Naive thymus-derived CD4-positive, alpha-beta T cell (primary cell): ENCODE measurements around the gene EMID1. TPM values are rescaled to one million over a fixed set of nuclear protein-coding genes. Genes with fewer than 3 reads are reported as not detected.

Experiments used
- ATAC-seq: fragments of 150-1000 bp; cut with Tn5 transposase; 2 replicates; pipeline ENCODE4 v1.10.0; 2021; ENCODE audit warnings: mild to moderate bottlenecking, moderate library complexity
- CTCF ChIA-PET: fragments of 350-600 bp; sonication (Branson Sonifier 250); formaldehyde crosslinking; loops from one replicate; lab custom pipeline; 2021; ENCODE audit warnings: antibody characterized with exemption; lab: Charles Lee
- POLR2A ChIA-PET: fragments of 350-600 bp; sonication (Branson Sonifier 250); formaldehyde crosslinking; loops from one replicate; lab custom pipeline; 2021; ENCODE audit warnings: antibody characterized with exemption, inconsistent platforms; lab: Charles Lee
- DNase-seq, 9 donors: peaks; one replicate each; pipeline versions ENCODE4 v3.0.0 to v3.0.0-alpha.2; 2020 to 2022; ENCODE audit warnings: mixed read lengths in 1 of 9
- H3K27ac ChIP-seq: one replicate; pipeline ENCODE4 v1.7.0; 2013; ENCODE audit warnings: mild to moderate bottlenecking, low read depth, low read length, moderate library complexity
- H3K27me3 ChIP-seq, 2 donors: one replicate each; pipeline ENCODE4 v1.7.0; 2013; ENCODE audit warnings: low read length in 2 of 2, mild to moderate bottlenecking in 2 of 2, moderate library complexity in 2 of 2; ENCODE audit not compliant: control insufficient read depth in 2 of 2, insufficient read depth in 2 of 2
- H3K36me3 ChIP-seq, 3 experiments: 1 replicate in 2 of 3; 2 replicates in 1 of 3; pipeline ENCODE4 v1.7.0; 2013; ENCODE audit warnings: low read length in 3 of 3, mild to moderate bottlenecking in 3 of 3, moderate library complexity in 1 of 3; ENCODE audit not compliant: insufficient read depth in 3 of 3, control insufficient read depth in 2 of 3
- H3K4me1 ChIP-seq, 2 donors: one replicate each; pipeline ENCODE4 v1.7.0; 2013; ENCODE audit warnings: low read length in 2 of 2, mild to moderate bottlenecking in 2 of 2, moderate library complexity in 1 of 2; ENCODE audit not compliant: control insufficient read depth in 2 of 2, insufficient read depth in 2 of 2
- H3K4me3 ChIP-seq: 2 replicates; pipeline ENCODE4 v1.7.0; 2013; ENCODE audit warnings: mild to moderate bottlenecking, low read length
- H3K9me3 ChIP-seq, 3 experiments: 1 replicate in 2 of 3; 2 replicates in 1 of 3; pipeline ENCODE4 v1.7.0; 2013; ENCODE audit warnings: low read length in 3 of 3; ENCODE audit not compliant: control insufficient read depth in 2 of 3
- H3K27ac Mint-ChIP-seq, 9 donors: one replicate each; pipeline ENCODE4 v1.8.0; 2020 to 2022; ENCODE audit warnings: mixed read lengths in 9 of 9, mild to moderate bottlenecking in 8 of 9, moderate library complexity in 5 of 9, inconsistent platforms in 2 of 9
- H3K27me3 Mint-ChIP-seq, 5 donors: one replicate each; pipeline ENCODE4 v1.8.0; 2021 to 2022; ENCODE audit warnings: mixed read lengths in 5 of 5, mild to moderate bottlenecking in 1 of 5
- H3K36me3 Mint-ChIP-seq, 5 donors: one replicate each; pipeline ENCODE4 v1.8.0; 2020 to 2022; ENCODE audit warnings: mixed read lengths in 5 of 5, mild to moderate bottlenecking in 3 of 5, inconsistent platforms in 1 of 5
- H3K4me1 Mint-ChIP-seq, 7 donors: one replicate each; pipeline ENCODE4 v1.8.0; 2020 to 2022; ENCODE audit warnings: mixed read lengths in 7 of 7, mild to moderate bottlenecking in 3 of 7, inconsistent platforms in 1 of 7
- H3K4me3 Mint-ChIP-seq, 10 donors: one replicate each; pipeline ENCODE4 v1.8.0; 2020 to 2022; ENCODE audit warnings: mild to moderate bottlenecking in 10 of 10, mixed read lengths in 10 of 10, moderate library complexity in 6 of 10, inconsistent platforms in 2 of 10
- H3K9me3 Mint-ChIP-seq, 11 donors: one replicate each; pipeline ENCODE4 v1.8.0; 2020 to 2022; ENCODE audit warnings: mixed read lengths in 11 of 11, mild to moderate bottlenecking in 4 of 11, inconsistent platforms in 1 of 11, moderate library complexity in 1 of 11
- intact Hi-C, 2 donors: fragments of 100-400 bp; cut with micrococcal nuclease; formaldehyde crosslinking; loops; one replicate each; pipeline ENCODE4 v1.15.1; 2023
- polyA plus RNA-seq, 2 donors: library from polyadenylated mRNA; unstranded; fragments of 300-500 nt; fragmentation: Illumina TruSeq; gene quantifications; one replicate each; pipeline ENCODE4 v1.2.3, GENCODE V29; 2021
- total RNA-seq, 6 experiments: library from RNA in 5 of 6; stranded (reverse) in 5 of 6; gene quantifications; 1 replicate in 5 of 6; 2 replicates in 1 of 6; pipeline ENCODE4 v1.2.3 and lab custom pipeline; 2021 to 2026

Gene EMID1
- total and polyA plus RNA-seq, 7 experiments from 2014 or later, result 1.2 to 2.0 TPM; not detected in 5

DNA sequence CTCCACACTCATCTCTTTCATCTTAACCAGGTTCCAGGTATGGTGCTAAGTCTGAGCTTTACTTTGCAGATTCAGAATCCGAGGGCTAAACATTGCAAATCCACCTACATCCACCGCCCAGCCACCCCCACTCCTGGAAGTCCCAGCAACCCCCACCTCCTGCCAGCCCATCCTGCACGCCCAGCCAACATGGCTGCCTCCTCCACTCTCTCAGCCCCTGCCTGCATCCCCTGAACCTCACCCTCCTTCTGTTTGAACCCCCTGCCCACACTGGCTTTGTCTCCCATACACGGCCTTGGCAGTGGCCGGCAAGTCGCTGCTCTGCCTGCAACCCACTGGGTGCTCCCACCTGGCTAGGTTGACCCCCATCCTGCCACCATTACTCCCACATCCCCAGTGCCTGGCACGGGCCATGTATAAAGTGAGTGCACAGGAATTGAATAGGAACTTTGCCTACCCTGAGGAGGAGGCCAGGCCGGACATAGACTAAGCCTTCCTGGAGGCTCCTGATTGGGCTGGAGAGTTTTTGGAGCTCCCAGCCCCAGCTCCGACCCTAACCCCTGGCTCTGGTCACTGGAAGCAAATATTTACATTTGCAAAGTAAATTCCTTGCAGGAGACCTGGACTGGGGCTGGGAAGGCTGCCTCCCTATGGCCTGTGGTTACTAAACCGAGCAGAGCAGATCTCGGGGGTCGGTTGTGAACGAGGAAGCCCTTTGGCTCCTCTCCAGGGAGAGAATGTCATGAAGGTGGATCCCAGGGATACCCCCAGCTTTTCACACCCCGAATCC is 14.4 kb downstream of the EMID1 start:
- no peak for DNase-seq
- ATAC-seq, result no peak
- Mint-ChIP-seq H3K36me3 (no peaks in the 10 kb centered on the region), H3K27ac (no peak overlapping the region), H3K27me3 (no peaks in the 10 kb centered on the region), H3K9me3 (no peaks in the 10 kb centered on the region), H3K4me1 (no peaks in the 10 kb centered on the region), H3K4me3 (no peak overlapping the region)
- Histone ChIP-seq H3K4me3 (no peak overlapping the region), H3K36me3 (no peaks in the 10 kb centered on the region), H3K9me3 (no peaks in the 10 kb centered on the region), H3K27me3 (no peaks in the 10 kb centered on the region), H3K4me1 (no peaks in the 10 kb centered on the region), H3K27ac (no peak overlapping the region)
- intact Hi-C loops, result no loop called here
- POLR2A ChIA-PET, result no interaction called here
- CTCF ChIA-PET, result no interaction called here

DNA sequence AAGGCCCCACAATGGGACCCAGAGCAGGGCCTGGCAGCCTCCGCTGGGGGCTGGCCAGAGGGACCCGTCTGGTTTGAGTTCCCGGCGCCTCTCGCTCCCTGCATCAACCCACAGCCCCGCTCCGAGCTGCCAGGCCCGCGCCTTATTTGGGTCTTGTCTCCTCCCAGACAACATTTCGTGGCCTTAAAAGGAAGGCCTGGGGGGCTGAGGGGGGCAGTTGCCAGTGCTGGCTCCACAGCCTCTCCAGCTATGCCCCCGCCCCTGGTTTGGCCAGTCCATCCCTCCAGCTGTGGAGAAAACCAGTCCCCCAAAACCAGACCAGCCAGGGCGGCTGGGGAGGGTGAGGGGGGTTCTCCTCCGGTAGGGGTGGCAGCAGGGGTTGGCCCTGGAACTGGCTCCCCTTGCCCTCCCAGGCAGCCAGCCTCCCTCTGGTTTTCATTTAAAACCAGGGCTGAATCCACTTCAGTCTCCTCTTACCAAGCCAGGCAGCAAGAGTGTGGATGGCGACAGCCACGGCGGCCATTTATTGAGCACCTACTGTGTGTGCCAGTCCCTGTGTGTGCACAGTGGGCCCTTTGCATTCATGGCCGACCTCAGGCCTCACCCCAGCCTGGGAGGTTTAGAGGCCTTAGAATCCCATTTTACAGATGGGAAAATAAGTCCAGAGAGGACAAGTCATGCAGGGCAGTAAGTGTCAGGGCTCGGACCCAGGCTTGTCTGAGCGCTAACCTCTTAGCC is 18.6 kb downstream of the EMID1 start:
- Histone ChIP-seq H3K36me3 (no peaks in the 10 kb centered on the region), H3K4me3 (no peak overlapping the region), H3K27ac (no peak overlapping the region), H3K4me1 (no peaks in the 10 kb centered on the region), H3K9me3 (no peaks in the 10 kb centered on the region), H3K27me3 (no peaks in the 10 kb centered on the region)
- POLR2A ChIA-PET, result no interaction called here
- ATAC-seq, result no peak
- CTCF ChIA-PET, result no interaction called here
- H3K36me3 Mint-ChIP-seq, result no peaks in the 10 kb centered on the region
- no peaks in the 10 kb centered on the region for H3K4me1 Mint-ChIP-seq
- no peak for DNase-seq
- no peak overlapping the region for H3K4me3 Mint-ChIP-seq
- no peak overlapping the region for H3K27ac Mint-ChIP-seq
- peaks cover 0 to 2% (median 0%) of the 10 kb centered on the region in 5 donors for H3K27me3 Mint-ChIP-seq
- H3K9me3 Mint-ChIP-seq, result no peaks in the 10 kb centered on the region
- intact Hi-C loops, result no loop called here

GRCh38 chr22:29224859-29225410 is 19.2 kb downstream of the EMID1 start:
- Mint-ChIP-seq H3K27ac (no peak overlapping the region), H3K9me3 (no peaks in the 10 kb centered on the region), H3K36me3 (no peaks in the 10 kb centered on the region), H3K27me3 (peaks cover 0 to 2% (median 0%) of the 10 kb centered on the region in 5 donors), H3K4me1 (no peaks in the 10 kb centered on the region), H3K4me3 (no peak overlapping the region)
- H3K9me3 ChIP-seq, result no peaks in the 10 kb centered on the region
- no peak for DNase-seq
- ATAC-seq, result no peak
- POLR2A ChIA-PET, result no interaction called here
- CTCF ChIA-PET, result no interaction called here
- no peak overlapping the region for H3K27ac ChIP-seq
- no peaks in the 10 kb centered on the region for H3K4me1 ChIP-seq
- H3K36me3 ChIP-seq, result no peaks in the 10 kb centered on the region
- H3K4me3 ChIP-seq, result no peak overlapping the region
- intact Hi-C loops, result no loop called here
- no peaks in the 10 kb centered on the region for H3K27me3 ChIP-seq

DNA sequence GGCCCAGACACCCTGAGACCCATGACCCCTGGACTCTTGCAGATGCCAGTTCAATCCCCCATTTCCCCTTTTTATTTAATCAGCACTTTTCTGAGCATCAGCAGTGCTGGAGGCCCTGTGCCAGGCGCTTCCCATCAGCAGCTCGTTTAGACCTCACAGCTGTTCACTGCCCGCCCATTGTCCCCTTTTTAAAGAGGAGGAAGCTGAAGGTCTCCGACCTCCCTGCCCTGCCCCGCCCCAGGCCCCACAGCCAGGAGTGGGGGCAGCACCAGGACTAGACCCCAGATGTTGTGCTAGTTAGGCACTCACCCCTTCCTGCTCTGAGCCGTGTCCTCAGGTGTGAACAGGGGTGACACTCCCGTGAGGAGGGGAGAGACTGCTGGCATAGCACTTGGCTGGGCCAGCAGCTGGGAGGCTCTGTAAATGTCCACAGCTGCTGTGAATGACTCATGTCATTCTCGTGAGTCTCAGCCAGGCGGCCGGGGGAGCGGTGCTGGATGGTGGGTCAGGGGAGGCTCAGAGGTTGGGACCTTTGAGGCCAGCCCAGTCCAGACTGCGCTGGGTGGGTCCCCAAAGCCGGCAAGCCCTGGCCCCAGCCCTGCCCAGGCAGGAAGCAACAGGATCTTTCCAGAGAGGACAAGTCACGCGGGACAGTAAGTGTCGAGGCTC is 19.9 kb downstream of the EMID1 start:
- Mint-ChIP-seq H3K9me3 (no peaks in the 10 kb centered on the region), H3K27me3 (peaks cover 0 to 2% (median 0%) of the 10 kb centered on the region in 5 donors), H3K36me3 (no peaks in the 10 kb centered on the region), H3K27ac (no peak overlapping the region), H3K4me3 (no peak overlapping the region), H3K4me1 (no peaks in the 10 kb centered on the region)
- Histone ChIP-seq H3K27me3 (no peaks in the 10 kb centered on the region), H3K36me3 (no peaks in the 10 kb centered on the region), H3K27ac (no peak overlapping the region), H3K4me3 (no peak overlapping the region), H3K9me3 (no peaks in the 10 kb centered on the region), H3K4me1 (no peaks in the 10 kb centered on the region)
- POLR2A ChIA-PET, result no interaction called here
- ATAC-seq (no peak), DNase-seq (no peak)
- CTCF ChIA-PET, result no interaction called here
- intact Hi-C loops, result no loop called here

GRCh38 chr22:29226351-29226981 is 20.8 kb downstream of the EMID1 start:
- H3K27ac ChIP-seq, result no peak overlapping the region
- H3K9me3 Mint-ChIP-seq, result no peaks in the 10 kb centered on the region
- H3K27me3 Mint-ChIP-seq, result peaks cover 0 to 2% (median 0%) of the 10 kb centered on the region in 5 donors
- H3K4me3 Mint-ChIP-seq, result no peak overlapping the region
- ChIA-PET CTCF (interaction anchor here (0.6 kb wide), 1 partner anchor 80 kb away, joined by 5 read pairs; no protein-coding TSS in a partner anchor), POLR2A (no interaction called here)
- intact Hi-C loops, result no loop called here
- no peak for DNase-seq
- H3K27ac Mint-ChIP-seq, result no peak overlapping the region
- H3K36me3 ChIP-seq, result no peaks in the 10 kb centered on the region
- H3K4me1 ChIP-seq, result no peaks in the 10 kb centered on the region
- H3K4me1 Mint-ChIP-seq, result no peaks in the 10 kb centered on the region
- H3K4me3 ChIP-seq, result no peak overlapping the region
- no peaks in the 10 kb centered on the region for H3K36me3 Mint-ChIP-seq
- H3K9me3 ChIP-seq, result no peaks in the 10 kb centered on the region
- ATAC-seq, result no peak
- no peaks in the 10 kb centered on the region for H3K27me3 ChIP-seq
